ENCODE measurements around the gene LGR6. TPM values are rescaled to one million over a fixed set of nuclear protein-coding genes. Genes with fewer than 3 reads are reported as not detected.

The LGR6 gene
- total and polyA plus RNA-seq, 2 experiments from 2014 or later, result 0.66 to 0.89 TPM

DNA sequence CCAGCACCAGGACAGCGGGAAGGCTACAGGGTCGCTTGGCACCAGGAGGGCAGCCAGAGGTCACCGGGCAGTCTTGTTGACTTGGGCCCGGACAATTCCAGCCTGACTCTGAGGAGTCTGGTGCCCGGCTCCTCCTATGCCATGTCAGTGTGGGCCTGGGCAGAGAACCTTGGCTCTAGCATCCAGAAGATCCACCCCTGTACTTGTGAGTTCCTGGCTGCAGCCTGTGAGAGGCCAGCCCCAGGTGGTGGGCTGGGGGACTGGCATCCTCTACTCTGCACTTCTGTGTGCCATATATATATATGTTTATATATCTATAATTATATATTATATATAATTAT lies 21.6 kb upstream of the LGR6 start (continued):
- no peak for TF ChIP-seq STAT1 (IDR thresholded peaks at IDR 0.05; ENCODE audit: unreplicated experiment)
- TF ChIP-seq NANOG (IDR thresholded peaks at IDR 0.05; ENCODE audit: borderline replicate concordance), result no peak
- no peak for TF ChIP-seq EZH2 (IDR thresholded peaks at IDR 0.05; ENCODE audit: low read depth, unreplicated experiment)
- TF ChIP-seq ZNF114 (CRISPR knock-in tag; IDR thresholded peaks at IDR 0.05), result no peak
- TF ChIP-seq CREB1 (CRISPR knock-in tag; IDR thresholded peaks at IDR 0.05; ENCODE audit: low read depth), result no peak

DNA sequence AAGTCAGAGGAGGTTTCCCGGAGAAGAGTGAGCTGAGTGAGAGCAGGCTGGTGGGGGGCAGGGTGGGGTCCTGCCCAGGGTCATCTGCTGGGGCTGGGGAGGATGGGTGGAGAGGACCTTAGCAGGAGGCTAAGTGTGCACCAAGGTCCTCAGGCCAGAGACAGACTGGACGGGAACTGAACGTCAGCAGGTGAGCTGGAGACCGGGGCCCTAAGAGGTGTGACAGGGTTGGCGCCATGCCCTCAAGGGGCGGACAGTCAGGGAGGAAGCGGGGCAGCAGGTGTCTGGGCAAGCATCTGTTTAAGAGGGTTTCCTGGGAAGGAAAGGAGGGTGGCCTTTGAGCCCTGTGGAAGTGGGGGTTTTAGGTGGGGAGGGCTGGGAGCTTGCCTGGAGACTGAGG lies 19.6 kb upstream of the LGR6 start:
- Mint-ChIP-seq H3K36me3 (ENCODE audit: low read depth) (no peaks in the 10 kb centered on the region), H3K4me3 (no peak overlapping the region), H3K4me1 (no peaks in the 10 kb centered on the region; the same call in 2 of the 3 replicates), H3K27ac (no peak overlapping the region), H3K9me3 (no peaks in the 10 kb centered on the region), H3K27me3 (ENCODE audit: insufficient read depth, low read depth, poor library complexity) (peaks cover 20% of the 10 kb centered on the region)
- H3K4me3 ChIP-seq, result no peak overlapping the region
- H3K79me2 ChIP-seq (replicated peaks; ENCODE audit: insufficient read depth), result no peaks in the 10 kb centered on the region
- no peaks in the 10 kb centered on the region for H3F3A ChIP-seq (replicated peaks; ENCODE audit: low read depth)
- H3K4me1 ChIP-seq (ENCODE audit: insufficient read depth), result no peaks in the 10 kb centered on the region
- H3K9me2 ChIP-seq (ENCODE audit: insufficient read depth), result no peaks in the 10 kb centered on the region
- H3K4me2 ChIP-seq, result no peak overlapping the region
- no peaks in the 10 kb centered on the region for H4K20me1 ChIP-seq (replicated peaks; ENCODE audit: insufficient read depth)
- no peak overlapping the region for H3K27ac ChIP-seq (ENCODE audit: low read depth)
- ATAC-seq, result no peak
- no peak for DNase-seq (ENCODE audit: low spot score)
- no peaks in the 10 kb centered on the region for H3K36me3 ChIP-seq (ENCODE audit: insufficient read depth)
- H3K27me3 ChIP-seq (ENCODE audit: insufficient read depth), result no peaks in the 10 kb centered on the region
- TF ChIP-seq ZNF331 (CRISPR knock-in tag; IDR thresholded peaks at IDR 0.05; ENCODE audit: low read depth) (no peak), EZH2phosphoT487 (IDR thresholded peaks at IDR 0.05; ENCODE audit: unreplicated experiment) (no peak), JUNB (IDR thresholded peaks at IDR 0.05; ENCODE audit: unreplicated experiment) (no peak), STAT1 (IDR thresholded peaks at IDR 0.05; ENCODE audit: unreplicated experiment) (no peak), CREB1 (CRISPR knock-in tag; IDR thresholded peaks at IDR 0.05; ENCODE audit: low read depth) (no peak)
- TF ChIP-seq, protein P1, sequence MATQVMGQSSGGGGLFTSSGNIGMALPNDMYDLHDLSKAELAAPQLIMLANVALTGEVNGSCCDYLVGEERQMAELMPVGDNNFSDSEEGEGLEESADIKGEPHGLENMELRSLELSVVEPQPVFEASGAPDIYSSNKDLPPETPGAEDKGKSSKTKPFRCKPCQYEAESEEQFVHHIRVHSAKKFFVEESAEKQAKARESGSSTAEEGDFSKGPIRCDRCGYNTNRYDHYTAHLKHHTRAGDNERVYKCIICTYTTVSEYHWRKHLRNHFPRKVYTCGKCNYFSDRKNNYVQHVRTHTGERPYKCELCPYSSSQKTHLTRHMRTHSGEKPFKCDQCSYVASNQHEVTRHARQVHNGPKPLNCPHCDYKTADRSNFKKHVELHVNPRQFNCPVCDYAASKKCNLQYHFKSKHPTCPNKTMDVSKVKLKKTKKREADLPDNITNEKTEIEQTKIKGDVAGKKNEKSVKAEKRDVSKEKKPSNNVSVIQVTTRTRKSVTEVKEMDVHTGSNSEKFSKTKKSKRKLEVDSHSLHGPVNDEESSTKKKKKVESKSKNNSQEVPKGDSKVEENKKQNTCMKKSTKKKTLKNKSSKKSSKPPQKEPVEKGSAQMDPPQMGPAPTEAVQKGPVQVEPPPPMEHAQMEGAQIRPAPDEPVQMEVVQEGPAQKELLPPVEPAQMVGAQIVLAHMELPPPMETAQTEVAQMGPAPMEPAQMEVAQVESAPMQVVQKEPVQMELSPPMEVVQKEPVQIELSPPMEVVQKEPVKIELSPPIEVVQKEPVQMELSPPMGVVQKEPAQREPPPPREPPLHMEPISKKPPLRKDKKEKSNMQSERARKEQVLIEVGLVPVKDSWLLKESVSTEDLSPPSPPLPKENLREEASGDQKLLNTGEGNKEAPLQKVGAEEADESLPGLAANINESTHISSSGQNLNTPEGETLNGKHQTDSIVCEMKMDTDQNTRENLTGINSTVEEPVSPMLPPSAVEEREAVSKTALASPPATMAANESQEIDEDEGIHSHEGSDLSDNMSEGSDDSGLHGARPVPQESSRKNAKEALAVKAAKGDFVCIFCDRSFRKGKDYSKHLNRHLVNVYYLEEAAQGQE (IDR thresholded peaks at IDR 0.05; ENCODE audit: unreplicated experiment), result no peak
- TF ChIP-seq, protein P2, sequence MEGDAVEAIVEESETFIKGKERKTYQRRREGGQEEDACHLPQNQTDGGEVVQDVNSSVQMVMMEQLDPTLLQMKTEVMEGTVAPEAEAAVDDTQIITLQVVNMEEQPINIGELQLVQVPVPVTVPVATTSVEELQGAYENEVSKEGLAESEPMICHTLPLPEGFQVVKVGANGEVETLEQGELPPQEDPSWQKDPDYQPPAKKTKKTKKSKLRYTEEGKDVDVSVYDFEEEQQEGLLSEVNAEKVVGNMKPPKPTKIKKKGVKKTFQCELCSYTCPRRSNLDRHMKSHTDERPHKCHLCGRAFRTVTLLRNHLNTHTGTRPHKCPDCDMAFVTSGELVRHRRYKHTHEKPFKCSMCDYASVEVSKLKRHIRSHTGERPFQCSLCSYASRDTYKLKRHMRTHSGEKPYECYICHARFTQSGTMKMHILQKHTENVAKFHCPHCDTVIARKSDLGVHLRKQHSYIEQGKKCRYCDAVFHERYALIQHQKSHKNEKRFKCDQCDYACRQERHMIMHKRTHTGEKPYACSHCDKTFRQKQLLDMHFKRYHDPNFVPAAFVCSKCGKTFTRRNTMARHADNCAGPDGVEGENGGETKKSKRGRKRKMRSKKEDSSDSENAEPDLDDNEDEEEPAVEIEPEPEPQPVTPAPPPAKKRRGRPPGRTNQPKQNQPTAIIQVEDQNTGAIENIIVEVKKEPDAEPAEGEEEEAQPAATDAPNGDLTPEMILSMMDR (conservative IDR thresholded peaks at IDR 0.05; ENCODE audit: low read depth in 2 of 2), result no peak
- TF ChIP-seq, protein P3, sequence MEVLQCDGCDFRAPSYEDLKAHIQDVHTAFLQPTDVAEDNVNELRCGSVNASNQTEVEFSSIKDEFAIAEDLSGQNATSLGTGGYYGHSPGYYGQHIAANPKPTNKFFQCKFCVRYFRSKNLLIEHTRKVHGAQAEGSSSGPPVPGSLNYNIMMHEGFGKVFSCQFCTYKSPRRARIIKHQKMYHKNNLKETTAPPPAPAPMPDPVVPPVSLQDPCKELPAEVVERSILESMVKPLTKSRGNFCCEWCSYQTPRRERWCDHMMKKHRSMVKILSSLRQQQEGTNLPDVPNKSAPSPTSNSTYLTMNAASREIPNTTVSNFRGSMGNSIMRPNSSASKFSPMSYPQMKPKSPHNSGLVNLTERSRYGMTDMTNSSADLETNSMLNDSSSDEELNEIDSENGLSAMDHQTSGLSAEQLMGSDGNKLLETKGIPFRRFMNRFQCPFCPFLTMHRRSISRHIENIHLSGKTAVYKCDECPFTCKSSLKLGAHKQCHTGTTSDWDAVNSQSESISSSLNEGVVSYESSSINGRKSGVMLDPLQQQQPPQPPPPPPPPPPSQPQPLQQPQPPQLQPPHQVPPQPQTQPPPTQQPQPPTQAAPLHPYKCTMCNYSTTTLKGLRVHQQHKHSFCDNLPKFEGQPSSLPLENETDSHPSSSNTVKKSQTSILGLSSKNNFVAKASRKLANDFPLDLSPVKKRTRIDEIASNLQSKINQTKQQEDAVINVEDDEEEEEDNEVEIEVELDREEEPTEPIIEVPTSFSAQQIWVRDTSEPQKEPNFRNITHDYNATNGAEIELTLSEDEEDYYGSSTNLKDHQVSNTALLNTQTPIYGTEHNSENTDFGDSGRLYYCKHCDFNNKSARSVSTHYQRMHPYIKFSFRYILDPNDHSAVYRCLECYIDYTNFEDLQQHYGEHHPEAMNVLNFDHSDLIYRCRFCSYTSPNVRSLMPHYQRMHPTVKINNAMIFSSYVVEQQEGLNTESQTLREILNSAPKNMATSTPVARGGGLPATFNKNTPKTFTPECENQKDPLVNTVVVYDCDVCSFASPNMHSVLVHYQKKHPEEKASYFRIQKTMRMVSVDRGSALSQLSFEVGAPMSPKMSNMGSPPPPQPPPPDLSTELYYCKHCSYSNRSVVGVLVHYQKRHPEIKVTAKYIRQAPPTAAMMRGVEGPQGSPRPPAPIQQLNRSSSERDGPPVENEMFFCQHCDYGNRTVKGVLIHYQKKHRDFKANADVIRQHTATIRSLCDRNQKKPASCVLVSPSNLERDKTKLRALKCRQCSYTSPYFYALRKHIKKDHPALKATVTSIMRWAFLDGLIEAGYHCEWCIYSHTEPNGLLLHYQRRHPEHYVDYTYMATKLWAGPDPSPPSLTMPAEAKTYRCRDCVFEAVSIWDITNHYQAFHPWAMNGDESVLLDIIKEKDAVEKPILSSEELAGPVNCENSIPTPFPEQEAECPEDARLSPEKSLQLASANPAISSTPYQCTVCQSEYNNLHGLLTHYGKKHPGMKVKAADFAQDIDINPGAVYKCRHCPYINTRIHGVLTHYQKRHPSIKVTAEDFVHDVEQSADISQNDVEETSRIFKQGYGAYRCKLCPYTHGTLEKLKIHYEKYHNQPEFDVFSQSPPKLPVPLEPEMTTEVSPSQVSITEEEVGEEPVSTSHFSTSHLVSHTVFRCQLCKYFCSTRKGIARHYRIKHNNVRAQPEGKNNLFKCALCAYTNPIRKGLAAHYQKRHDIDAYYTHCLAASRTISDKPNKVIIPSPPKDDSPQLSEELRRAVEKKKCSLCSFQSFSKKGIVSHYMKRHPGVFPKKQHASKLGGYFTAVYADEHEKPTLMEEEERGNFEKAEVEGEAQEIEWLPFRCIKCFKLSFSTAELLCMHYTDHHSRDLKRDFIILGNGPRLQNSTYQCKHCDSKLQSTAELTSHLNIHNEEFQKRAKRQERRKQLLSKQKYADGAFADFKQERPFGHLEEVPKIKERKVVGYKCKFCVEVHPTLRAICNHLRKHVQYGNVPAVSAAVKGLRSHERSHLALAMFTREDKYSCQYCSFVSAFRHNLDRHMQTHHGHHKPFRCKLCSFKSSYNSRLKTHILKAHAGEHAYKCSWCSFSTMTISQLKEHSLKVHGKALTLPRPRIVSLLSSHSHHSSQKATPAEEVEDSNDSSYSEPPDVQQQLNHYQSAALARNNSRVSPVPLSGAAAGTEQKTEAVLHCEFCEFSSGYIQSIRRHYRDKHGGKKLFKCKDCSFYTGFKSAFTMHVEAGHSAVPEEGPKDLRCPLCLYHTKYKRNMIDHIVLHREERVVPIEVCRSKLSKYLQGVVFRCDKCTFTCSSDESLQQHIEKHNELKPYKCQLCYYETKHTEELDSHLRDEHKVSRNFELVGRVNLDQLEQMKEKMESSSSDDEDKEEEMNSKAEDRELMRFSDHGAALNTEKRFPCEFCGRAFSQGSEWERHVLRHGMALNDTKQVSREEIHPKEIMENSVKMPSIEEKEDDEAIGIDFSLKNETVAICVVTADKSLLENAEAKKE (CRISPR knock-in tag; IDR thresholded peaks at IDR 0.05), result no peak
- H2AFZ ChIP-seq, result no peak overlapping the region

All from GM23338 (cell line).